Muscle of arm (tissue), 12 donors: ENCODE measurements around the gene NF1. TPM values are rescaled to one million over a fixed set of nuclear protein-coding genes. Genes with fewer than 3 reads are reported as not detected.

Experiments used
- DNase-seq: peaks from one replicate; pipeline ENCODE4 v3.0.0-alpha.2; 2013
- polyA plus RNA-seq, 12 donors: library from polyadenylated mRNA; unstranded; fragments of 120-200 nt; gene quantifications; one replicate each; pipeline ENCODE4 v1.2.1, GENCODE V29; 2013; ENCODE audit not compliant: insufficient read length in 12 of 12

Gene NF1
- polyA plus RNA-seq, 12 donors = 19.7 to 68.3 (median 26.6) TPM

DNA sequence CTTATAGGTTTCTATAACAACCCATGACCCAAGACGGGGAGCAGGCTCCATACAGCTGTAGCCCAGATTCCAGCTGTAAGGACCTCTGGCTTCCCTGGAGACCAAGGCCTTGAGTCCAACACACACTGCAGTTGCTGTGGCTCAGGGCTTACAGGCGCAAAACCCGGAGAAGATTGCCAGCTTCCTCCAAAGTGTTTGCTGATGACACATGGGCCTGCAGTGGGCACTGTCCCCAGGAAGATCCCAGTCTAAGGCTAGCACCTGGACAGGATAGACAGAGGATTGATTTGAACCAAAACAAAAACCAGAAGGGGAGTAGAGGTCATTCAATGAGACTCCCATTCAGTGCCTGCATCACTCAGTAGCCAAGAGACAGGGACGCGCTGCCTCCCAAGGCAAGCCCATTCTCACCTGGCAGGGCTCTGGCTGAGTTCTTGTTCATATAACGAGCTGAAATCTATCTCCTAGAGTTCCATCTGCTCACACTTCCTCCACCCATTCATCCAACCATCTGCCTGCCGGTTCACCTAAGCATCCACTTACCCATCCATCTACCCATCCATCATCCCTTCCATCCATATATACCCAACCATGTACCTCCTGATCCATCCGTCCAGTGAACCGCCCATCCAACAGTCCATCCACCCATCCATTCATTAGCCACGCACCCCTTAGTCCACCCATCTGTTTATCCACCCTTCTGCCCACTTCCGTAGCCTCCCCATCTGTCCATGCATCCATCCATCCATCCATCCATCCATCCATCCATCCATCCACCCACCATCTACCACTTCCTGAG, 306.9 kb downstream of the NF1 start:
- DNase-seq = no peak

- no peak for DNase-seq
These were observed 309.5 kb downstream of the NF1 start for GRCh38 chr17:31404028-31404949.

DNA sequence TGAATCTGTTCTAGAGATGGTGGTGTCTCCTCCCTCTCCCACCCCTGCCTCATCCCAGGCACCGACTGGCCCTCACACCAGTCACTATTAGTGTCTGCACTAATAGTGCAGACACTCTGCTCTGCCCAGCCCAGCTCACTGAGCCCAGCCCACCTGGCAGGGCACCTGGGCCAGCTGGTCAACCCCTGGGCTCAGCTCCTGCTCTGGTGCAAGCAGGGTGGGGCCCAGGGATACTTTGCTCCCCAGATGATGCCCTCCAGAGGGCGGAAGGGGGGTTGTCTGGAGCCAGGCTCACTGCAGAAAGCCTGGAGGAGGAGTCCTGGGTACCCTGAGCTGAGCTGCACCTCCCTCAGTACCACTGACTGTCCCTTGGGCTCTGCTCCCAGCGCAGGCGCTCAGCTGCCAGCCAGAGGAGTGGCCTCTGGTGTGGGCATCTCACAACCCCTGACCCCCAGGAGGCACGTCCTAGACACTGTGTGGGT, 311.2 kb downstream of the NF1 start:
- no peak for DNase-seq

- no peak for DNase-seq
These were observed 313.8 kb downstream of the NF1 start for GRCh38 chr17:31408586-31408985.

DNA sequence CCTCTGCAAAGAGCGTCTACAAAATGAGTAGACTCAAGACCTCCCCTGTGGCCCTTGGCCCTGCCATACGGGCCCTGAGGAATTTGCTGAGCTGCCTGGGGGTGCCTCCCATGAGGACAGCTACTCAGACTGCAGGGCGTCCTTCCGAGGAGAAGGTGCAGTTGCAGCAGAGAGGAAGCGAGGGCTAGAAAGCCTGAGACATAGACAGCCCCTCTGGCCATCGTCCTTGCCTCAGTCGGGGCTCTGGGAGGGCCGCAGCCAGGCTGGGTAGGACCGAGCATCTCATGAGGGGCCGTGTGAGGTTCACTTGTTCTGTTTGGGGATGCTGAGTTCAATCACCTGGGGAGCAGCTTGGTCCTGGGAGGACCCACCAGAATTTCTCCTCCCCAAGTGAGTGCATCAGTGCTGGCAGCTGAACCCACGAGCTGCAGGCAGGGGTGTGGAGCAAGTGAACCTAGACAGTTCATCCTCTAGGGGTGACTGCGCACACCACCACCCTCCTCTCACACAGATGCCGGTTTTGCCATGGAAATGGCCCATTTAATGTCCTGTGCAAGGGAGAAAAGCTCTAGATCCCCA, 317.0 kb downstream of the NF1 start:
- DNase-seq = no peak

GRCh38 chr17:31412511-31412910, 317.7 kb downstream of the NF1 start:
- no peak for DNase-seq

DNA sequence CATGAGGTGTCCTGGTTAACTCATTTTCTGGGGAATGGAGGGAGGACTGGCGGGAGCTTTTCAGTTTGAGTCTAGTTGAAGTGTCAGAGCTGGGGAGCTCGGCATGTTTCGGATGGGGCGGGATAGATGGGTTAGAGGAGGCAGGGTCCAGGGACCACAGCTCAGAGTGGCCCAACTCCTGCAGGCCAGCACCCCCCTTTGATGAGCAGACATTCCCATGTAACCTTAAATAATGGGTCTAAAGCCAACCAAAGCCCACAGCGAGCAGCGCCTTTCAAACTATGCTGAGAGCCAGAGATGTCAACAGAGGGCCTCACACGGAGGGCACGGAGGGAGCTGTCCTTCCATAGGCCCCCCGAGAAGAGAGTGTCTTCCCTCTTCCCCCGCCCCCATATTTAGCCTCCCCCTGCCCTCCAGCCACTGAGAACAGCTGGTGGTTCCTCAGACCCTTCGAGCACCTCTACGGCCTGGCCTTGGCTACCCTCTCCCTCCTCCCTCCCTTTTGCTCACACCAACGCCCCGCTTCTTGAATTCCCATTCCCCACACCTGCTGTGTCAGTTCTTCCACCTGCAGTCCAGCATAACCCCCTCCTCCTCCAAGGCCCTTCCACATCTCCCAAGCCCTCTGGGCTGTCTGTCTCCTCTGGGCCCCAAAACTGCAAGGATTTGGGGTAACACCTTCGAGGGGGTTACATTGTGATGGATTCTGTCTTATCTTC, 318.5 kb downstream of the NF1 start:
- DNase-seq = no peak

DNA sequence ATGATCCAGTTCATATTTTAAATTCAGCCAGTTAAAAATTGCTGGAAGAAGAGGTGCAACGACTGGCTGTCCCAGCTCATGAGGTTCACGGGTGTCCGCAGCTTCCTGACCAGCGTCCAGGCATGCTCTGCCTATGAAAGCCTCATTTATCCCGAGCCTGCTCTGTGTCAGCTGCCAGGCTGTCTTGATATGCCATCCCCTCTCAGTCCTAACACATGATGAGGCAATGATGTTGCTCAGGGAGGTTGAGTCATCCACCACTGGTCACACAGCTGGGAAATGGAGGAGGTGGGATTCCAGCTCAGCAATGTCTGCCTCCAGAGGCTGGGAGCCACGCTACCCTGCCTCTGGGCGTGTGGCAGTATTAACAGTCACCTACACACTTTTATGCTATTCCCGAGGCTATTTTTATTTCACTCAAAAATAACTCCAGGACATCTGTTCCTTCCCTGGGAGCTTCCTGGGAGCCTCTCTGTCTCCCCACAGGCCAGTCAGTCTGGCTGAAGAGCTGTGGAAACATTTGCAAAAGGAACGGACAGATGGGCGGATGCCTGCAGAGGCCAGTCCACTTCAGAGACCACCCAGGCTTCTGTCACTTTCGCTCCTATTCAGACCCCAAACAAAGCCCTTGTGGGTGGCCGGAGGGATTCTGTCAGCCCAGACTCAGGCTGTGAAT, 319.2 kb downstream of the NF1 start:
- no peak for DNase-seq

DNA sequence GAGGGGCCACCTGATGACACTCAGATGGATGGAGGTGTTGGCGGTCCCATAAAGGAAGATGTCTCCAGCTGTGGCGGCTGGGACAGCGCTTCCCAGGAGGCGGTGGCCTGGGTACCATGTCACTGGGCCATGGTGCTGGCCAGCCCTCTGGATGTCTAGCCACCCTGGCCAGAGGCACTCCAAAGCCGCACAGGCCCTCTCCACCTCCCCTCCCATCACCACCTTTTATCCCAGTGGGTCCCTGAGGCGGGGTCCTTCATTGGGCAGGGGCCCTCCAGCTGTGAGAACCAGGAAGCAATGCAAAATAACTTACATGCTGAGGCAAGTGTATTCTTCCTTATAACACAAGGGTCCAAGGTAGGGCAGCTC, 319.8 kb downstream of the NF1 start:
- no peak for DNase-seq

DNA sequence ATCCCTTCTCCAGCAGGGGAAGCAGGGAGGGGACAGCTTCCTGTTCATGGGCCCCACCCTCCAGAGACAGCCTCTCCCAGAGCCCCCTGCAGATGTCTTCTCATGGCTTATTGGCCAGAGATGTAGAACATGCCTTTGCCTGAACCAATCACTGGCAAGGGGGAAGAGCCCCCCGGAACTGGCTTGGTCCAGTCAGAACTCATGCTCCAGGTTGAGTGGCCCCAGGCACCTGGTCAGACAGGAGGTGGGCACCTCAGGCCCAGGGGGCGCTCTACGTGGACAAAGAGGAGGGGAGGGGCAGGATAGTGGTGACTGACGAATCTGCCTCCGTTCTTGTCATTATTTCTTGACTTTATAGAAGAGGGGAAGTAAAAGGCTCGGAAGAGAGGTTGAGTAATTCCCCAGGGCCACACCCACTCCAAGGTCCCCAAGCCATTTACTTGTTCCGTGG, 320.3 kb downstream of the NF1 start:
- DNase-seq = no peak

DNA sequence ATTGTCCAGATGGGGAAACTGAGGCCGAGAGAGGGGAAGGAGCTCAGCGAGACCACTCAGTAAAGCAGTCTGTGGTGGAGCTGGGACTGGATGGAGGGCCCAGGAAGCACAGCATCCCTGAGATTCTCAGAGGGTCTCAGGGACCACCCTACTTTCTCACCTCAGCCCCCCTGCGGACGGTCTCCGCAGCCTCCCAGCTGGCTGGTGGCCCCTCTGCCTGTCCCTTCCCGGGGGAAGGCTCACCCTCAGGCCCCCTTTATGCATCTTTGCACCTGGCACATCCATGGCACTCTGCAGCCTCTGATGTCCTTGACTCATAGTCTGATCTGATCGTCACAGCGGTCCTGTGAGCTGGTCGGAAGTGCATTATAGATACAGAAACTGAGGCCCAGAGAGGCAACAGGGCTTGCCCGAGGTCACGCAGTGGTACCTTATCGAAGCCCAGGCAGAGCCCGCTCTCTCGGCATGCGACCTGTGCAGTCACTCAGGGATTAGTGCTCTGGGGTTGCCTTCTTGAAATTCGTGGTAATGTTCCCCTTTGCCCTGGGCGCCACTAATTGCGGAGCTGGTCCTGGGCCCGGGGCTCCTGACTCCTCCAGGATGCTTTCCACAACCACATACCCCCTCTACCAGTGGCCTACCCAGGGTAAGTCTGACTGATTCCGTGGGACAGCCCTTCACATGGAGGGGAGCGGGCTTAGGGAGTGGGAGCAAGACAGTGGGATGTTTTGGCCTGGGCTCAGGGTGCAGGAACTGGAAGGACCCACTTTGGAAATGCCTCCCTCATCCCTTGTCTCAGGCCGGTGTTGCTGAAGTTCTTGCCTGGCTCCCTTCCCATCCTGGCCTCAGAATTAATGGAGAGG, 321.1 kb downstream of the NF1 start:
- DNase-seq = no peak

DNA sequence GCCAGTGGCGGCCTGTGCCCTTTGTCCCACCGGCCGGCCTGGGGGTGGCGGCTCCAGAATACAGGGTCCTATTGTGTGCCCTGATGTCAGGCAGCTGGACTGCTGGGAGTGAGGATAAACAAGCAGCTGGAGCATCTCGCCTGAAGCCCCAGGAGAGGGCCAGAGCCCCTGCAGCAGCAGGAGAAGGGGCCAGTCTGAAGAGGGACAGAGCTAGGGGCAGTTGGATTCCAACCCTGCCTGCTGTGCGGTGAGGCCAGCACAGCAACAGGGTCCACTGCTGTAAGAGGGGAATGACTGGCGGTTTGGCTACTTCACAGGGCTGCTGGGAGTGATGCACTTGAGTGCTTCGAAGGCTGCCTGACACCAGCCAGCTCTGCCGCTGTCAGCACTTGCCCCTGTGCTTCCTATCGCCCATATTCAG, 321.7 kb downstream of the NF1 start:
- no peak for DNase-seq

GRCh38 chr17:31417051-31417792, 322.4 kb downstream of the NF1 start:
- no peak for DNase-seq

GRCh38 chr17:31418773-31419350, 324.1 kb downstream of the NF1 start:
- DNase-seq = no peak

GRCh38 chr17:31422443-31422842, 327.7 kb downstream of the NF1 start:
- DNase-seq = no peak

GRCh38 chr17:31424944-31425281, 330.1 kb downstream of the NF1 start:
- no peak for DNase-seq

DNA sequence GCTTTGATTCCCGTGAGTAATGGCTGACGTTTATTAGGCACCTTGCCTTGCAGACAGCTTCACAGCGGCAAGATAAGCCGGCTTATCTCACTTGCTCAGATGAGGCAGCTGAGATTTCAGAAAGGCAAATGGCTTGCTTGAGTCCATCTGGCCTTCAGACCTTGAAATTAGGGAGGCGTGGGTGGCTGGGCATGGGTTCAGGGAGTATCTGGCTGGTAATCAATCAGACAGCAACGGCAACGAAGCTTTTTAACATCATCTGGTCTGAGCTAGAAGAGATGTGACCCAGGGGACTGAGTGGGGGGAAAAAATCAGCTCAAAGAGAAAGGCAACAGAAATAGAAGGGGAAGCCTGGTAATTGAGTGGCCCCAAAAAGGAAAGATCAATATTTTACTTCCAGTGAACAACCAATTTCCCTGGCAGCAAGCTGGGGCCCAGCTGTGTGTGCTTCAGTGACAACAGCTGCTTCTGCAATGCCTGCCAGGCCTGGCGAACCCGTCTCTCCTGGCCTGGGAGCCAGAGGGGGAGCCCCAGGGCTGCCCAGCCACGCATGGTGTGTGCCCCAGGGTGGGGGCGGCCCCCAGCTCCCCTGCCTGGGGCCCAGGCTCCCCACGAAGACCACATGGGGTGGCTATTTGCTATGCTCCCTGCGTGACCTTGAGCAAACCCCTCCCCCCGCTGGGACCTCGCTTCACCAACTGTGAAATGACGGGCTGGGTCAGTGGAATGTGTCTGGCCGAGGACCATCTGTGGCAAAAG, 330.7 kb downstream of the NF1 start:
- DNase-seq = peak; percentile 46
